MCF 10A (cell line): ENCODE results near the gene ZNF254. TPM values are rescaled to one million over a fixed set of nuclear protein-coding genes. Genes with fewer than 3 reads are reported as not detected.
"Not testable (repeated sequence)": the region's sequence is repeated elsewhere in the genome, so short reads cannot be mapped to it uniquely, and the experiment has no call there.

Source experiments
- BruUV-seq: library from RNA; stranded (reverse); fragments of 400-500 nt; replicated peaks from 2 replicates; lab custom pipeline; 2021; lab: Mats Ljungman, UMichigan
- CTCF ChIA-PET: fragments of 300-600 bp; sonication (Branson Sonifier 250); formaldehyde crosslinking; extraction: SDS; loops from one replicate; lab custom pipeline; 2021; ENCODE audit warnings: antibody characterized with exemption, inconsistent platforms; lab: Yijun Ruan, JAX
- POLR2A ChIA-PET: fragments of 300-600, 350-650 bp; sonication (Branson Sonifier 250); formaldehyde crosslinking; extraction: SDS; loops from one replicate; lab custom pipeline; 2020; ENCODE audit warnings: antibody characterized with exemption, inconsistent platforms; lab: Yijun Ruan, JAX
- DNase-seq: peaks from one replicate; pipeline ENCODE4 v3.0.0-alpha.2; 2018; ENCODE audit not compliant: unreplicated experiment
- H3K27ac Mint-ChIP-seq: one replicate; pipeline ENCODE4 v1.8.0; 2022; ENCODE audit warnings: mild to moderate bottlenecking, low read depth, mixed read lengths; ENCODE audit not compliant: unreplicated experiment
- H3K27me3 Mint-ChIP-seq: one replicate; pipeline ENCODE4 v1.8.0; 2022; ENCODE audit warnings: mixed read lengths; ENCODE audit not compliant: insufficient read depth, unreplicated experiment
- H3K36me3 Mint-ChIP-seq: one replicate; pipeline ENCODE4 v1.8.0; 2022; ENCODE audit warnings: mild to moderate bottlenecking, moderate library complexity, mixed read lengths; ENCODE audit not compliant: insufficient read depth, unreplicated experiment
- H3K4me1 Mint-ChIP-seq: one replicate; pipeline ENCODE4 v1.8.0; 2022; ENCODE audit warnings: mixed read lengths; ENCODE audit not compliant: insufficient read depth, unreplicated experiment
- H3K4me3 Mint-ChIP-seq: one replicate; pipeline ENCODE4 v1.8.0; 2022; ENCODE audit warnings: mild to moderate bottlenecking, moderate library complexity, mixed read lengths; ENCODE audit not compliant: unreplicated experiment
- H3K9me3 Mint-ChIP-seq: one replicate; pipeline ENCODE4 v1.8.0; 2022; ENCODE audit warnings: mixed read lengths; ENCODE audit not compliant: unreplicated experiment
- intact Hi-C: fragments of 100-400 bp; cut with micrococcal nuclease; formaldehyde crosslinking; loops from 2 replicates; pipeline ENCODE4 v1.14.1; 2022
- total RNA-seq: library from RNA; stranded (reverse); gene quantifications from 2 replicates; pipeline ENCODE4 v1.2.3, GENCODE V29; 2022
- TF ChIP-seq, protein P1 (sequence below): fragments of 200-600 bp; IDR thresholded peaks from one replicate; pipeline ENCODE4 v1.8.0; 2022; ENCODE audit warnings: antibody characterized with exemption, mild to moderate bottlenecking; ENCODE audit not compliant: unreplicated experiment

Gene ZNF254
- total RNA-seq, 1 experiment from 2014 or later, result 5.3 TPM

DNA sequence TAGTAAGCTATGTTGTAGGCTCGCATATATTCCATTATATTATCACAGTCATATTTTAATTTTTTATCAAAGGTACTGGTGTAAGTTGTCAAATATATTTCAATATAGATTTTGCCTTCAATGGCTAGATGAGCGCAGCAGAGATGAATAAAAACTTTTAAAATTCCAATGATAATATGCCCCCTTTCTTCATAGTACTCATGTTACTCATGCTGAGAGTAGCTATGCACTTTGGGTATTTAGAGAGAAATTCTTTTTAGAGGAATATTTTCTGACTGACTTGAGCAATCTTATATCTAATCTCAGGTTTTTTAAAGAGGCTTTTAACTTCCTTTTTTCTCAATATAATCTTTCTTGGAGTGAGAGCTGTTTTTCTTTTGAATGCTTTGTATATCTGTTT, 11.4 kb downstream of the ZNF254 start:
- Mint-ChIP-seq H3K4me3 (no peak overlapping the region), H3K27ac (no peak overlapping the region), H3K9me3 (peaks cover 8% of the 10 kb centered on the region), H3K36me3 (peaks cover 19% of the 10 kb centered on the region), H3K27me3 (no peaks in the 10 kb centered on the region), H3K4me1 (no peaks in the 10 kb centered on the region)
- CTCF ChIA-PET, result interaction anchor here (0.6 kb wide), 1 partner anchor 11 kb away, joined by 4 read pairs; no protein-coding TSS in a partner anchor
- POLR2A ChIA-PET, result interaction anchor here (1.5 to 2.3 kb wide), 2 partner anchors 11 to 44 kb away, joined by 4 to 12 read pairs; partner anchors contain the start of gene ZNF254
- no TSS peak for BruUV-seq
- DNase-seq, result no peak
- TF ChIP-seq, protein P1, sequence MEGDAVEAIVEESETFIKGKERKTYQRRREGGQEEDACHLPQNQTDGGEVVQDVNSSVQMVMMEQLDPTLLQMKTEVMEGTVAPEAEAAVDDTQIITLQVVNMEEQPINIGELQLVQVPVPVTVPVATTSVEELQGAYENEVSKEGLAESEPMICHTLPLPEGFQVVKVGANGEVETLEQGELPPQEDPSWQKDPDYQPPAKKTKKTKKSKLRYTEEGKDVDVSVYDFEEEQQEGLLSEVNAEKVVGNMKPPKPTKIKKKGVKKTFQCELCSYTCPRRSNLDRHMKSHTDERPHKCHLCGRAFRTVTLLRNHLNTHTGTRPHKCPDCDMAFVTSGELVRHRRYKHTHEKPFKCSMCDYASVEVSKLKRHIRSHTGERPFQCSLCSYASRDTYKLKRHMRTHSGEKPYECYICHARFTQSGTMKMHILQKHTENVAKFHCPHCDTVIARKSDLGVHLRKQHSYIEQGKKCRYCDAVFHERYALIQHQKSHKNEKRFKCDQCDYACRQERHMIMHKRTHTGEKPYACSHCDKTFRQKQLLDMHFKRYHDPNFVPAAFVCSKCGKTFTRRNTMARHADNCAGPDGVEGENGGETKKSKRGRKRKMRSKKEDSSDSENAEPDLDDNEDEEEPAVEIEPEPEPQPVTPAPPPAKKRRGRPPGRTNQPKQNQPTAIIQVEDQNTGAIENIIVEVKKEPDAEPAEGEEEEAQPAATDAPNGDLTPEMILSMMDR, result no peak
- intact Hi-C loops, result no loop called here

DNA sequence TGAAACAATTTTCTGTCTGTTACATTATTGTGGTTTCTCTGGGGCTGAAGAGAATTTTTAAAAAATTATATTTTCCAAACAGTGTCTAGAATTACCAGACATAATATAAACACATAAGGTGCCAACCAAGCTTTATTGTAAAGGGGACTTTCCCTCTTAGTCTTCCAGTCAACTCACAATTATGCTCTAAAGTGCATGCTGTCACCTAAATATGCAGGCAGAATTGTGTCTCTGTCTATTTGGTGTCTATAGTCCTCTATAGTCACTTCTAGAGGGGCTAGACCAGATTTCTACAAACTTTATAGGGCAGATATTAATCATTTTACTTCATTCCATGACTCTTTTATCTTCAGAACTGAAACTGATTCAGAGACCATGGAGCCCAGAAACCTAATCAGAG, 12.8 kb downstream of the ZNF254 start:
- POLR2A ChIA-PET, result no interaction called here
- DNase-seq, result no peak
- TF ChIP-seq, protein P1, result no peak
- H3K4me3 Mint-ChIP-seq, result no peak overlapping the region
- BruUV-seq, result no TSS peak
- peaks cover 14% of the 10 kb centered on the region for H3K36me3 Mint-ChIP-seq
- H3K9me3 Mint-ChIP-seq, result peaks cover 8% of the 10 kb centered on the region
- no peaks in the 10 kb centered on the region for H3K4me1 Mint-ChIP-seq
- H3K27ac Mint-ChIP-seq, result no peak overlapping the region
- intact Hi-C loops, result no loop called here
- no peaks in the 10 kb centered on the region for H3K27me3 Mint-ChIP-seq
- CTCF ChIA-PET, result interaction anchor here (0.7 kb wide), 2 partner anchors 42 to 380 kb away, joined by 4 to 5 read pairs; no protein-coding TSS in a partner anchor

DNA sequence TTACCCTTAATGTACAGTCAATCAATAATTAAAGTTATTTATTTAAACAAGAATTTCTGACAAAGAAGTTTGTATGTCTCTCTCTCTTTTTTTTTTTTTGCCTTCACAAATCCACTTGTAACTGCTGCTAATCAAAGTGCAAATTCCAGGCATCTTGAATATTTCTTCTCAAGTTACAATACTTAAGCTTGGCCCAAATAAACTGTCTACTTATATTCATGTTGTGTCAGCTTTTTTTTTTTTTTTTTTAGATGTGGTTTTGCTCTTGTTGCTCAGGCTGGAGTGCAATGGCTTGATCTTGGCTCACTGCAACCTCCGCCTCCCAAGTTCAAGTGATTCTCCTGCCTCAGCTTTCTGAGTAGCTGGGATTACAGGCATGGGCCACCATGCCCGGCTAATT, 13.6 kb downstream of the ZNF254 start:
- H3K4me1 Mint-ChIP-seq, CTCF ChIA-PET, H3K27ac Mint-ChIP-seq, H3K27me3 Mint-ChIP-seq, DNase-seq, H3K4me3 Mint-ChIP-seq, POLR2A ChIA-PET, intact Hi-C loops, BruUV-seq, H3K9me3 Mint-ChIP-seq: not testable (repeated sequence)
- peaks cover 20% of the 10 kb centered on the region for H3K36me3 Mint-ChIP-seq

DNA sequence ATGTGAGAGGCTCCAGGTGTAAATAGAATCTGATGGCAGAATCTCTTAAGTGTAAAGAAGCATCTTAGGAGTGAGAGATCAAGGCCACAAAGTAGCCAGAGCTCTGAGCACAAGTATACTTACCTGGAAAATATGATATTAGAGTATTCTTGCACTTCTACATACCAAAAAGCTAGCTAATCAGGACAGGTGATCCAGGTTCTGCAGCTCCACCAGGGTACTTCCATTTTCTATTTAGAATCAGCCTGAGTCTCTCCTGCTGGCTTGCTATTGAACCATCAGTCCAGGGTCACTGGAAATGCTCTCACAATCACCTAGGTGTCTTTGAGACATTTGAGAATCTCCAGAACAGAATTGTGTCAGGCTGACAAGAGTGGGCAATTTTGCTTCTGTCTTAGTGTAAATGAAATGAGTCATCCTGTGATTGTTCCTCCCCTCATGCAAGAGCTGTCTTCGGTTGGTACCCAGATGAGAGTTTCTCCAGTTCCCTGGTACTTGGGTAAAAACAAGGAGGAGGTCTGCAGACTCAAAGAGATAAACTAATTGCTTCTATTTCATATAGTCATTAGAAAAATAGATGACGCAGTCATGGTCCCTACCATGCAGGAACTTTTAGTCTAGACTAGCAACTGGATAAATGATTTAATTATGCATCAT, 14.6 kb downstream of the ZNF254 start:
- intact Hi-C loops, result no loop called here
- TF ChIP-seq, protein P1, result no peak
- Mint-ChIP-seq H3K36me3 (peaks cover 21% of the 10 kb centered on the region), H3K4me1 (no peaks in the 10 kb centered on the region), H3K27ac (no peak overlapping the region), H3K4me3 (no peak overlapping the region), H3K27me3 (no peaks in the 10 kb centered on the region), H3K9me3 (no peaks in the 10 kb centered on the region)
- ChIA-PET POLR2A (interaction anchor here (0.6 kb wide), 2 partner anchors 14 to 770 kb away, joined by 3 to 4 read pairs; no protein-coding TSS in a partner anchor), CTCF (no interaction called here)
- no peak for DNase-seq
- no TSS peak for BruUV-seq
